Thyroid gland (tissue), 4 donors: ENCODE data around the gene DSG3.

Experiments
- POLR2A ChIP-seq, 2 donors: fragments of 450-650 bp; IDR thresholded peaks; one replicate each; pipeline ENCODE4 v1.6.1; 2017; ENCODE audit warnings: antibody characterized with exemption in 2 of 2, mild to moderate bottlenecking in 2 of 2, moderate library complexity in 1 of 2
- TF ChIP-seq, protein P1 (sequence below), 6 experiments: fragments of 200-600 bp in 3 of 6; fragments of 450-650 bp in 3 of 6; sonication (generic) in 3 of 6; IDR thresholded peaks; one replicate each; pipeline ENCODE4 v1.5.1; 2016 to 2019; ENCODE audit warnings: antibody characterized with exemption in 6 of 6, mild to moderate bottlenecking in 2 of 6, inconsistent platforms in 1 of 6, moderate library complexity in 1 of 6

- TF ChIP-seq, protein P1, sequence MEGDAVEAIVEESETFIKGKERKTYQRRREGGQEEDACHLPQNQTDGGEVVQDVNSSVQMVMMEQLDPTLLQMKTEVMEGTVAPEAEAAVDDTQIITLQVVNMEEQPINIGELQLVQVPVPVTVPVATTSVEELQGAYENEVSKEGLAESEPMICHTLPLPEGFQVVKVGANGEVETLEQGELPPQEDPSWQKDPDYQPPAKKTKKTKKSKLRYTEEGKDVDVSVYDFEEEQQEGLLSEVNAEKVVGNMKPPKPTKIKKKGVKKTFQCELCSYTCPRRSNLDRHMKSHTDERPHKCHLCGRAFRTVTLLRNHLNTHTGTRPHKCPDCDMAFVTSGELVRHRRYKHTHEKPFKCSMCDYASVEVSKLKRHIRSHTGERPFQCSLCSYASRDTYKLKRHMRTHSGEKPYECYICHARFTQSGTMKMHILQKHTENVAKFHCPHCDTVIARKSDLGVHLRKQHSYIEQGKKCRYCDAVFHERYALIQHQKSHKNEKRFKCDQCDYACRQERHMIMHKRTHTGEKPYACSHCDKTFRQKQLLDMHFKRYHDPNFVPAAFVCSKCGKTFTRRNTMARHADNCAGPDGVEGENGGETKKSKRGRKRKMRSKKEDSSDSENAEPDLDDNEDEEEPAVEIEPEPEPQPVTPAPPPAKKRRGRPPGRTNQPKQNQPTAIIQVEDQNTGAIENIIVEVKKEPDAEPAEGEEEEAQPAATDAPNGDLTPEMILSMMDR (IDR thresholded peaks at IDR 0.05), result no peak
- no peak for TF ChIP-seq POLR2A (IDR thresholded peaks at IDR 0.05)
Measured at GRCh38 chr18:31440787-31441186, 6.8 kb upstream of the DSG3 start.
